AG04450 (cell line): ENCODE measurements around the gene ATAD3C. TPM values are rescaled to one million over a fixed set of nuclear protein-coding genes. Genes with fewer than 3 reads are reported as not detected.
"Not testable (repeated sequence)": the region's sequence is repeated elsewhere in the genome, so short reads cannot be mapped to it uniquely, and the experiment has no call there.

Source experiments
- CTCF ChIA-PET: fragments of 300-600, 350-600 bp; formaldehyde crosslinking; extraction: SDS; loops from one replicate; lab custom pipeline; 2022; ENCODE audit warnings: antibody characterized with exemption, inconsistent platforms; lab: Charles Lee
- POLR2A ChIA-PET: fragments of 350-600 bp; formaldehyde crosslinking; extraction: SDS; loops from one replicate; lab custom pipeline; 2021; ENCODE audit warnings: antibody characterized with exemption, inconsistent platforms; lab: Yijun Ruan, JAX
- DNase-seq: peaks from one replicate; pipeline ENCODE4 v3.0.0-alpha.2; 2011; ENCODE audit warnings: low read depth, low spot score
- H3K27ac ChIP-seq: one replicate; pipeline ENCODE4 v1.5.1; 2012; ENCODE audit warnings: low read depth, low read length, control low read depth
- H3K27me3 ChIP-seq: one replicate; pipeline ENCODE4 v1.6.0; 2012; ENCODE audit warnings: low read length; ENCODE audit not compliant: control insufficient read depth, insufficient read depth
- H3K4me3 ChIP-seq: 2 replicates; pipeline ENCODE4 v1.5.1; 2011; ENCODE audit warnings: mild to moderate bottlenecking, low read depth, low read length, control low read depth
- H3K9me3 ChIP-seq: 2 replicates; pipeline ENCODE4 v1.5.1; 2012; ENCODE audit warnings: low read length; ENCODE audit not compliant: control insufficient read depth, insufficient read depth
- CTCF ChIP-seq: IDR thresholded peaks from 2 replicates; pipeline ENCODE4 v1.5.1; 2011; ENCODE audit warnings: low read depth, low read length, control low read depth, inconsistent platforms
- polyA plus RNA-seq: library from polyadenylated mRNA; depleted of rRNA; stranded (reverse); fragments of >200 nt; gene quantifications from 2 replicates; pipeline ENCODE4 v1.2.3, GENCODE V29; 2011

ATAD3C gene
- polyA plus RNA-seq, 1 experiment = not detected

DNA sequence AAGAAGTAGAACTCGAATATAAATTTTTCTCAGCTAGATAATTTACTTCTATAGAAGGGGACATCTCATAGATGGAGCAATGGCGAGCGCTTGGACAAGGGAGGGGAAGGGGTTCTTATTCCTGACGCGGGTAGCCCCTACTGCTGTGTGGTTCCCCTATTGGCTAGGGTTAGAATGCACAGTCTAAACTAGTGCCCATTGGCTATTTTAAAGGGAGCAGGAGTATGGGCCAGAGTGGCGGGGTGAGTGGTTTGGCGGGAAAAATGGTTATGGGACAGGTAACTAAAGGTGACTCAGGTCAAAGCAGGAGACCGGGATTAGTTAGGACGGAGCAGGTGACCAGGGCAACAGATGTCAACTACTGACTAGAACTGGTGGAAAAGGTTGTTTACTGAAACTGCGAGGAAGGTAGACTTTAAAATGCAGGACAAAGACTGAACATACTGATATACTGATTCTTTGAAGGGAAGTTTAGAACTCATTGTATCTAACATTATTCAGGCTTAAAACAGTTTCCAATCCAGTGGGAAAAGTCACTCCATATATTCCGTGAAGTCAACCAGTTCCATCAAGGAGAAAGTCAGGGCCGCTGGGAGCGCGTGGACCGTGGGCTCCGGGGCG lies 61.5 kb downstream of the ATAD3C start:
- H3K9me3 ChIP-seq = peaks cover 3% of the 10 kb centered on the region; the same call in 1 of the 2 replicates
- no peak for DNase-seq
- ChIA-PET CTCF (no interaction called here), POLR2A (interaction anchor here (0.7 to 1.0 kb wide), 5 partner anchors 13 to 136 kb away, joined by 3 read pairs; partner anchors contain the start of genes AURKAIP1 and CCNL2)
- no peak overlapping the region for H3K27ac ChIP-seq
- no peak for TF ChIP-seq CTCF
- no peaks in the 10 kb centered on the region for H3K27me3 ChIP-seq
- peak overlapping the region; percentile 90 for H3K4me3 ChIP-seq

- peak; percentile 95 for DNase-seq
- peaks cover 3% of the 10 kb centered on the region; the same call in 1 of the 2 replicates for H3K9me3 ChIP-seq
- no peak for TF ChIP-seq CTCF
- POLR2A ChIA-PET = interaction anchor here (0.7 to 1.0 kb wide), 5 partner anchors 12 to 136 kb away, joined by 3 read pairs; partner anchors contain the start of genes AURKAIP1 and CCNL2
- H3K27me3 ChIP-seq = no peaks in the 10 kb centered on the region
- H3K4me3 ChIP-seq = peak within 1 kb of the TSS; percentile 90
- CTCF ChIA-PET = no interaction called here
- peak within 1 kb of the TSS; percentile 97 for H3K27ac ChIP-seq
These were observed 62.2 kb downstream of the ATAD3C start, which contains the start of gene ATAD3A for GRCh38 chr1:1511533-1512285. TSS of gene ATAD3A (plus strand) at chr1:1512162. CDS start at chr1:1512269, 107 bp downstream.

DNA sequence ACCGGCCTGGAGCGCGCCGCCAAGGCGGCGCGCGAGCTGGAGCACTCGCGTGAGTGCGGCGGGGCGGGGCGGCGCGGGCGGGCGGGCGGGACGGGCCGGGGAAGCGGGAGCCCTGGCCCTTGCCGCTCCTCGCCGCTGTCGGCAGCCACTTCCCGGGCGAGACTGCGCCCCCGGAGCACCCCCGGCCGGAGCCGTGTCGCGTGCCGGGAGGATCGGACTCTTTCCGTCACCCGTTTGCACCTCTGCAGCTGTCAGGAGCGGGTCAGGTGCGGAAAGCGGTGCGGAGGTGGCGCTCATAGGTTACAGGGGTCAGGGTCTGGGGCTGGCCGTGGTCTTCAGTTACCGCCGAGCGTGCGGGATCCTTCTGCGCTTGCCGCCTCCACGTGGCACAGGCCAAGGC lies 62.9 kb downstream of the ATAD3C start:
- H3K27ac ChIP-seq = not testable (repeated sequence)

GRCh38 chr1:1513675-1514074 lies 64.2 kb downstream of the ATAD3C start:
- H3K27me3 ChIP-seq, POLR2A ChIA-PET, CTCF ChIA-PET, H3K27ac ChIP-seq, DNase-seq, H3K9me3 ChIP-seq: not testable (repeated sequence)
- H3K4me3 ChIP-seq = peak overlapping the region; percentile 29; the same call in 1 of the 2 replicates

More for the DNA sequence above, 62.9 kb downstream of the ATAD3C start:
- DNase-seq, CTCF ChIA-PET, H3K9me3 ChIP-seq, H3K27me3 ChIP-seq, POLR2A ChIA-PET: not testable (repeated sequence)
- peak overlapping the region; percentile 60 for H3K4me3 ChIP-seq

GRCh38 chr1:1514376-1514775 lies 64.9 kb downstream of the ATAD3C start:
- H3K27me3 ChIP-seq, H3K9me3 ChIP-seq, POLR2A ChIA-PET, CTCF ChIA-PET, DNase-seq, H3K4me3 ChIP-seq, H3K27ac ChIP-seq: not testable (repeated sequence)

- H3K27ac ChIP-seq, H3K9me3 ChIP-seq, H3K4me3 ChIP-seq, DNase-seq, H3K27me3 ChIP-seq, POLR2A ChIA-PET, CTCF ChIA-PET: not testable (repeated sequence)
These were observed 67.4 kb downstream of the ATAD3C start for GRCh38 chr1:1516923-1517322.
